HUES48 (cell line): Measurements from ENCODE around the gene KCNN1.
A peak's percentile ranks its signal among the peaks of the same experiment; 100 is the strongest.

Experiments used
- H3K27ac ChIP-seq: one replicate; pipeline ENCODE4 v1.7.0; 2013; ENCODE audit warnings: low read depth, low read length, inconsistent platforms
- H3K27me3 ChIP-seq: 2 replicates; pipeline ENCODE4 v1.6.1; 2013; ENCODE audit warnings: mild to moderate bottlenecking, low read length; ENCODE audit not compliant: control insufficient read depth, insufficient read depth
- H3K36me3 ChIP-seq: 2 replicates; pipeline ENCODE4 v1.6.1; 2013; ENCODE audit warnings: low read length; ENCODE audit not compliant: control insufficient read depth, insufficient read depth
- H3K4me1 ChIP-seq: 2 replicates; pipeline ENCODE4 v1.6.1; 2013; ENCODE audit warnings: mild to moderate bottlenecking, low read length; ENCODE audit not compliant: control insufficient read depth, insufficient read depth
- H3K4me3 ChIP-seq: 2 replicates; pipeline ENCODE4 v1.5.1; 2013; ENCODE audit warnings: mild to moderate bottlenecking, low read depth, low read length
- H3K9ac ChIP-seq: 2 replicates; pipeline ENCODE4 v1.6.1; 2013; ENCODE audit warnings: mild to moderate bottlenecking, low read depth, low read length, moderate library complexity
- H3K9me3 ChIP-seq: 2 replicates; pipeline ENCODE4 v1.6.1; 2013; ENCODE audit warnings: low read length; ENCODE audit not compliant: control insufficient read depth, insufficient read depth

The KCNN1 gene

GRCh38 chr19:17948514-17948900 lies 18.4 kb upstream of the KCNN1 start:
- H3K4me3 ChIP-seq, result peak overlapping the region; percentile 60
- H3K36me3 ChIP-seq, result peaks cover 7% of the 10 kb centered on the region; the same call in 1 of the 2 replicates
- peak overlapping the region; percentile 12 for H3K27ac ChIP-seq
- no peaks in the 10 kb centered on the region for H3K9me3 ChIP-seq
- peaks cover 26% of the 10 kb centered on the region for H3K4me1 ChIP-seq
- peaks cover 48% of the 10 kb centered on the region for H3K27me3 ChIP-seq
- peak overlapping the region; percentile 15; the same call in 1 of the 2 replicates for H3K9ac ChIP-seq

GRCh38 chr19:17948931-17949930 lies 17.7 kb upstream of the KCNN1 start:
- Histone ChIP-seq H3K36me3 (0 out of 2 replicates have a peak, but pooled peaks cover under 1% of the 10 kb centered on the region), H3K4me3 (peak overlapping the region; percentile 60), H3K27ac (no peak overlapping the region), H3K27me3 (peaks cover 55% of the 10 kb centered on the region), H3K9me3 (no peaks in the 10 kb centered on the region), H3K4me1 (peaks cover 26% of the 10 kb centered on the region), H3K9ac (peak overlapping the region; percentile 15; the same call in 1 of the 2 replicates)

GRCh38 chr19:17949956-17950309 lies 17.0 kb upstream of the KCNN1 start:
- no peak overlapping the region for H3K9ac ChIP-seq
- H3K27me3 ChIP-seq, result peaks cover 58% of the 10 kb centered on the region
- H3K9me3 ChIP-seq, result no peaks in the 10 kb centered on the region
- H3K4me3 ChIP-seq, result peak overlapping the region; percentile 60
- no peaks in the 10 kb centered on the region for H3K36me3 ChIP-seq
- H3K27ac ChIP-seq, result peak overlapping the region; percentile 21
- H3K4me1 ChIP-seq, result peaks cover 26% of the 10 kb centered on the region

GRCh38 chr19:17950310-17951156 lies 16.4 kb upstream of the KCNN1 start:
- Histone ChIP-seq H3K27me3 (peaks cover 58% of the 10 kb centered on the region), H3K36me3 (no peaks in the 10 kb centered on the region), H3K9me3 (no peaks in the 10 kb centered on the region), H3K27ac (peak overlapping the region; percentile 45), H3K4me1 (peaks cover 26% of the 10 kb centered on the region), H3K4me3 (peak overlapping the region; percentile 60), H3K9ac (no peak overlapping the region)

GRCh38 chr19:17951157-17951989 lies 15.5 kb upstream of the KCNN1 start:
- Histone ChIP-seq H3K9ac (no peak overlapping the region), H3K27me3 (peaks cover 58% of the 10 kb centered on the region), H3K4me1 (peaks cover 26% of the 10 kb centered on the region), H3K9me3 (no peaks in the 10 kb centered on the region), H3K4me3 (peak overlapping the region; percentile 60), H3K27ac (peak overlapping the region; percentile 45), H3K36me3 (no peaks in the 10 kb centered on the region)

GRCh38 chr19:17951990-17952976 lies 14.6 kb upstream of the KCNN1 start:
- H3K27me3 ChIP-seq, result peaks cover 58% of the 10 kb centered on the region
- H3K9ac ChIP-seq, result no peak overlapping the region
- H3K9me3 ChIP-seq, result no peaks in the 10 kb centered on the region
- peak overlapping the region; percentile 60 for H3K4me3 ChIP-seq
- H3K4me1 ChIP-seq, result peaks cover 21% of the 10 kb centered on the region
- no peak overlapping the region for H3K27ac ChIP-seq
- no peaks in the 10 kb centered on the region for H3K36me3 ChIP-seq

- no peak overlapping the region for H3K27ac ChIP-seq
- H3K4me3 ChIP-seq, result 0 out of 2 replicates have a peak overlapping the region, but pooled peaks have one; percentile 60
- H3K4me1 ChIP-seq, result peaks cover 19% of the 10 kb centered on the region
- no peaks in the 10 kb centered on the region; the same call in 1 of the 2 replicates for H3K36me3 ChIP-seq
- H3K27me3 ChIP-seq, result peaks cover 58% of the 10 kb centered on the region
- no peaks in the 10 kb centered on the region for H3K9me3 ChIP-seq
- no peak overlapping the region for H3K9ac ChIP-seq
These were observed 13.5 kb upstream of the KCNN1 start for GRCh38 chr19:17953316-17953801.

GRCh38 chr19:17953869-17954268 lies 13.0 kb upstream of the KCNN1 start:
- H3K4me1 ChIP-seq, result peaks cover 19% of the 10 kb centered on the region
- no peak overlapping the region for H3K4me3 ChIP-seq
- no peaks in the 10 kb centered on the region; the same call in 1 of the 2 replicates for H3K36me3 ChIP-seq
- no peaks in the 10 kb centered on the region for H3K9me3 ChIP-seq
- peaks cover 56% of the 10 kb centered on the region for H3K27me3 ChIP-seq
- no peak overlapping the region for H3K27ac ChIP-seq
- no peak overlapping the region for H3K9ac ChIP-seq

GRCh38 chr19:17954401-17954800 lies 12.5 kb upstream of the KCNN1 start:
- Histone ChIP-seq H3K27ac (no peak overlapping the region), H3K27me3 (peaks cover 51% of the 10 kb centered on the region), H3K4me3 (no peak overlapping the region), H3K4me1 (peaks cover 17% of the 10 kb centered on the region), H3K36me3 (no peaks in the 10 kb centered on the region; the same call in 1 of the 2 replicates), H3K9me3 (no peaks in the 10 kb centered on the region), H3K9ac (no peak overlapping the region)
